NCI-H69 (cell line): ENCODE data around the gene MITF.

Source experiments
- DNase-seq: peaks from one replicate; lab custom pipeline; 2025; lab: John Stamatoyannopoulos, UW

Gene MITF

GRCh38 chr3:69729147-69729919 lies 9.9 kb upstream of the MITF start:
- no peak for DNase-seq

GRCh38 chr3:69731080-69731479 lies 8.2 kb upstream of the MITF start:
- no peak for DNase-seq

- DNase-seq: no peak
These were observed 3.4 kb upstream of the MITF start for GRCh38 chr3:69735893-69736292.

GRCh38 chr3:69737392-69737791 lies 1.9 kb upstream of the MITF start:
- no peak for DNase-seq

- no peak for DNase-seq
These were observed 949 bp upstream of the MITF start for GRCh38 chr3:69738315-69738714.

- no peak for DNase-seq
These were observed 433 bp upstream of the MITF start for GRCh38 chr3:69738859-69739203.

GRCh38 chr3:69740103-69741021 lies 1.1 kb downstream of the MITF start:
- no peak for DNase-seq

- DNase-seq: no peak
These were observed 1.9 kb downstream of the MITF start for GRCh38 chr3:69741032-69741767.

- DNase-seq: no peak
These were observed 3.1 kb downstream of the MITF start for GRCh38 chr3:69742391-69742790.

GRCh38 chr3:69743975-69744906 lies 5.0 kb downstream of the MITF start:
- no peak for DNase-seq

- DNase-seq: no peak
These were observed 6.2 kb downstream of the MITF start for GRCh38 chr3:69745505-69745904.

GRCh38 chr3:69746119-69746518 lies 6.9 kb downstream of the MITF start:
- no peak for DNase-seq

- DNase-seq: no peak
These were observed 8.4 kb downstream of the MITF start for GRCh38 chr3:69747511-69748258.

GRCh38 chr3:69748503-69748902 lies 9.2 kb downstream of the MITF start:
- no peak for DNase-seq

GRCh38 chr3:69749461-69749860 lies 10.2 kb downstream of the MITF start:
- no peak for DNase-seq

- DNase-seq: no peak
These were observed 11.3 kb downstream of the MITF start for GRCh38 chr3:69750549-69750948.

- DNase-seq: no peak
These were observed 11.8 kb downstream of the MITF start for GRCh38 chr3:69751074-69751476.

GRCh38 chr3:69752241-69752640 lies 13.0 kb downstream of the MITF start:
- no peak for DNase-seq

GRCh38 chr3:69753179-69753775 lies 14.0 kb downstream of the MITF start:
- DNase-seq: no peak

GRCh38 chr3:69755795-69756194 lies 16.5 kb downstream of the MITF start:
- DNase-seq: no peak
